Sigmoid colon (tissue), 7 donors: ENCODE results near the gene RIPK3. TPM values are rescaled to one million over a fixed set of nuclear protein-coding genes. Genes with fewer than 3 reads are reported as not detected.

Experiments used
- DNase-seq: peaks from one replicate; pipeline ENCODE4 v3.0.0-alpha.2; 2019
- H3K27ac ChIP-seq, 4 donors: fragments of 200-600 bp; sonication (generic); one replicate each; pipeline ENCODE4 v1.5.1; 2016 to 2019; ENCODE audit warnings: mild to moderate bottlenecking in 1 of 4
- H3K27me3 ChIP-seq, 3 donors: fragments of 200-600 bp; sonication (generic); one replicate each; pipeline ENCODE4 v1.5.1; 2019; ENCODE audit warnings: mild to moderate bottlenecking in 1 of 3
- H3K36me3 ChIP-seq, 4 donors: fragments of 200-600 bp; sonication (generic); one replicate each; pipeline ENCODE4 v1.5.1; 2016 to 2019
- H3K4me1 ChIP-seq, 4 donors: fragments of 200-600 bp; sonication (generic); one replicate each; pipeline ENCODE4 v1.5.1; 2017 to 2019
- H3K4me3 ChIP-seq, 4 donors: fragments of 200-600 bp; sonication (generic); one replicate each; pipeline ENCODE4 v1.5.1; 2017 to 2019; ENCODE audit warnings: mild to moderate bottlenecking in 2 of 4, moderate library complexity in 1 of 4
- H3K9me3 ChIP-seq, 4 donors: fragments of 200-600 bp in 3 of 4; sonication (generic) in 3 of 4; one replicate each; pipeline versions ENCODE4 v1.5.1 to v1.6.1; 2013 to 2019
- EP300 ChIP-seq, 4 donors: sonication (generic); formaldehyde crosslinking; IDR thresholded peaks; one replicate each; pipeline ENCODE4 v1.6.1; 2017; ENCODE audit warnings: antibody characterized with exemption in 4 of 4
- POLR2A ChIP-seq, 2 donors: fragments of 450-650 bp; IDR thresholded peaks; one replicate each; pipeline ENCODE4 v1.6.1; 2016; ENCODE audit warnings: antibody characterized with exemption in 2 of 2, mild to moderate bottlenecking in 2 of 2, moderate library complexity in 2 of 2
- POLR2AphosphoS5 ChIP-seq, 4 donors: sonication (generic); formaldehyde crosslinking; IDR thresholded peaks; one replicate each; pipeline ENCODE4 v1.6.1; 2017; ENCODE audit warnings: antibody characterized with exemption in 4 of 4
- WGBS, 2 donors: extraction: QIAGEN DNeasy Blood & Tissue Kit; methylation state at CpG; one replicate each; pipeline ENCODE4 v1.1.7; 2013; 5-methylcytosine and 5-hydroxymethylcytosine counted together
- intact Hi-C: fragments of 100-400 bp; cut with DNase I; formaldehyde crosslinking; loops from one replicate; pipeline ENCODE4 v1.15.1; 2023
- polyA plus RNA-seq, 3 donors: library from polyadenylated mRNA; stranded (reverse); fragments of 200-250 nt; gene quantifications; one replicate each; pipeline ENCODE4 v1.2.3, GENCODE V29; 2013
- total RNA-seq, 4 donors: library from RNA; depleted of rRNA; stranded (reverse); fragments of >200 nt; gene quantifications; one replicate each; pipeline ENCODE4 v1.1.0, GENCODE V29; 2016
- TF ChIP-seq, protein P1 (sequence below), 4 experiments: fragments of 450-650 bp in 3 of 4; fragments of 200-600 bp in 1 of 4; IDR thresholded peaks; one replicate each; pipeline ENCODE4 v1.5.1; 2016 to 2019; ENCODE audit warnings: antibody characterized with exemption in 4 of 4, mild to moderate bottlenecking in 3 of 4, moderate library complexity in 2 of 4
- donor health status: healthy with polysubstance abuse.
- donor health status: Bipolar disorder and iron deficiency.
- donor health status: healthy.

RIPK3 gene
- total and polyA plus RNA-seq, 7 donors, result 2.6 to 66.4 (median 12.5) TPM

- Histone ChIP-seq H3K27me3 (peaks cover 0 to 21% (median 6%) of the 10 kb centered on the region in 3 donors), H3K4me1 (peaks cover 0 to 4% (median 0%) of the 10 kb centered on the region in 4 donors), H3K4me3 (no peak overlapping the region), H3K9me3 (no peaks in the 10 kb centered on the region), H3K27ac (no peak overlapping the region), H3K36me3 (no peaks in the 10 kb centered on the region)
- no peak for DNase-seq
- WGBS, 2 donors, result 97% methylated on average over 4 of the region's 4 CpGs
- TF ChIP-seq POLR2AphosphoS5 (IDR thresholded peaks at IDR 0.05) (no peak), EP300 (IDR thresholded peaks at IDR 0.05) (no peak), POLR2A (IDR thresholded peaks at IDR 0.05) (no peak)
- TF ChIP-seq, protein P1, sequence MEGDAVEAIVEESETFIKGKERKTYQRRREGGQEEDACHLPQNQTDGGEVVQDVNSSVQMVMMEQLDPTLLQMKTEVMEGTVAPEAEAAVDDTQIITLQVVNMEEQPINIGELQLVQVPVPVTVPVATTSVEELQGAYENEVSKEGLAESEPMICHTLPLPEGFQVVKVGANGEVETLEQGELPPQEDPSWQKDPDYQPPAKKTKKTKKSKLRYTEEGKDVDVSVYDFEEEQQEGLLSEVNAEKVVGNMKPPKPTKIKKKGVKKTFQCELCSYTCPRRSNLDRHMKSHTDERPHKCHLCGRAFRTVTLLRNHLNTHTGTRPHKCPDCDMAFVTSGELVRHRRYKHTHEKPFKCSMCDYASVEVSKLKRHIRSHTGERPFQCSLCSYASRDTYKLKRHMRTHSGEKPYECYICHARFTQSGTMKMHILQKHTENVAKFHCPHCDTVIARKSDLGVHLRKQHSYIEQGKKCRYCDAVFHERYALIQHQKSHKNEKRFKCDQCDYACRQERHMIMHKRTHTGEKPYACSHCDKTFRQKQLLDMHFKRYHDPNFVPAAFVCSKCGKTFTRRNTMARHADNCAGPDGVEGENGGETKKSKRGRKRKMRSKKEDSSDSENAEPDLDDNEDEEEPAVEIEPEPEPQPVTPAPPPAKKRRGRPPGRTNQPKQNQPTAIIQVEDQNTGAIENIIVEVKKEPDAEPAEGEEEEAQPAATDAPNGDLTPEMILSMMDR (IDR thresholded peaks at IDR 0.05), result no peak
- intact Hi-C loops, result no loop called here
These were observed 3.1 kb upstream of the RIPK3 start for GRCh38 chr14:24342889-24343288.

- Histone ChIP-seq H3K27me3 (peaks cover 0 to 34% (median 25%) of the 10 kb centered on the region in 3 donors), H3K4me1 (peaks cover 0 to 4% (median 0%) of the 10 kb centered on the region in 4 donors), H3K4me3 (no peak overlapping the region), H3K9me3 (no peaks in the 10 kb centered on the region), H3K27ac (no peak overlapping the region), H3K36me3 (no peaks in the 10 kb centered on the region)
- TF ChIP-seq POLR2AphosphoS5 (IDR thresholded peaks at IDR 0.05) (no peak), EP300 (IDR thresholded peaks at IDR 0.05) (no peak), POLR2A (IDR thresholded peaks at IDR 0.05) (no peak)
- TF ChIP-seq, protein P1 (IDR thresholded peaks at IDR 0.05), result no peak
- intact Hi-C loops, result no loop called here
- no peak for DNase-seq
- 98% methylated on average over 1 of the region's 1 CpG for WGBS, 2 donors
These were observed 815 bp upstream of the RIPK3 start for GRCh38 chr14:24340606-24341005.

DNA sequence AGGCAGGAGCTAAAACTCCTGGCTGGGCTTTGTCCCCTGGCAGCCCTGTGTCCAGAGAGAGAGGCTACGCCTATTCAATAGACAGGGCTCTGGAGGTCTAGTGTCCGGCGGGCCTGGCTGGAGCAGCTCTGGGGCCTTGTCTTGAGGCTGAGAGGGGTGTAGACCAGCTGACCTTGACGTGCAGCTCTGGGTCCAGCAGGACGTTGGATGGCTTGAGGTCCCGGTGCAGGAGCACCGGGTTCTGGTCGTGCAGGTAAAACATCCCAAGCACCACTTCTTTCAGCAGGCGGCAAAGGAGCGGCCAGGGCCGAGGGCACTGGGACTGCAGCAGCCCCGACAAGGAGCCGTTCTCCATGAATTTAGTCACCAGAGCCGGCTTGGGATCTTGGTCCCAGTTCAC, 948 bp downstream of the RIPK3 start:
- H3K27me3 ChIP-seq, result peaks cover 8 to 48% (median 42%) of the 10 kb centered on the region in 3 donors
- no peak overlapping the region for H3K27ac ChIP-seq
- H3K9me3 ChIP-seq, result no peaks in the 10 kb centered on the region
- no peaks in the 10 kb centered on the region for H3K36me3 ChIP-seq
- H3K4me1 ChIP-seq, result peaks cover 0 to 18% (median 12%) of the 10 kb centered on the region in 4 donors
- TF ChIP-seq, protein P1 (IDR thresholded peaks at IDR 0.05), result no peak
- TF ChIP-seq EP300 (IDR thresholded peaks at IDR 0.05) (no peak), POLR2AphosphoS5 (IDR thresholded peaks at IDR 0.05) (no peak), POLR2A (IDR thresholded peaks at IDR 0.05) (no peak)
- intact Hi-C loops, result loop anchor here (10.0 kb wide), 1 partner anchor 336 kb away; no protein-coding TSS in a partner anchor
- no peak for DNase-seq
- WGBS, 2 donors, result 80 to 85% methylated on average over 14 of the region's 14 CpGs
- peak overlapping the region in 3 of 4 donors; percentile 38 to 40 (median 40) for H3K4me3 ChIP-seq

- DNase-seq, result no peak
- no peak overlapping the region for H3K27ac ChIP-seq
- no peak for TF ChIP-seq POLR2AphosphoS5 (IDR thresholded peaks at IDR 0.05)
- TF ChIP-seq, protein P1 (IDR thresholded peaks at IDR 0.05), result no peak
- TF ChIP-seq POLR2A (IDR thresholded peaks at IDR 0.05), result no peak
- TF ChIP-seq EP300 (IDR thresholded peaks at IDR 0.05), result no peak
- no peaks in the 10 kb centered on the region for H3K9me3 ChIP-seq
- intact Hi-C loops, result loop anchor here (10.0 kb wide), 1 partner anchor 337 kb away; no protein-coding TSS in a partner anchor
- H3K36me3 ChIP-seq, result no peaks in the 10 kb centered on the region
- H3K4me1 ChIP-seq, result peaks cover 0 to 27% (median 21%) of the 10 kb centered on the region in 4 donors
- peaks cover 8 to 59% (median 50%) of the 10 kb centered on the region in 3 donors for H3K27me3 ChIP-seq
- H3K4me3 ChIP-seq, result no peak overlapping the region
- WGBS, 2 donors, result 95 to 96% methylated on average over 8 of the region's 8 CpGs
These were observed 2.0 kb downstream of the RIPK3 start for GRCh38 chr14:24337824-24338175.
